Measurements from ENCODE around the gene SCFD2. TPM values are rescaled to one million over a fixed set of nuclear protein-coding genes. Genes with fewer than 3 reads are reported as not detected.
"Not testable (repeated sequence)": the region's sequence is repeated elsewhere in the genome, so short reads cannot be mapped to it uniquely, and the experiment has no call there.

Gene SCFD2
- total RNA-seq, 2 experiments from 2014 or later, result 18.8 to 19.9 TPM

DNA sequence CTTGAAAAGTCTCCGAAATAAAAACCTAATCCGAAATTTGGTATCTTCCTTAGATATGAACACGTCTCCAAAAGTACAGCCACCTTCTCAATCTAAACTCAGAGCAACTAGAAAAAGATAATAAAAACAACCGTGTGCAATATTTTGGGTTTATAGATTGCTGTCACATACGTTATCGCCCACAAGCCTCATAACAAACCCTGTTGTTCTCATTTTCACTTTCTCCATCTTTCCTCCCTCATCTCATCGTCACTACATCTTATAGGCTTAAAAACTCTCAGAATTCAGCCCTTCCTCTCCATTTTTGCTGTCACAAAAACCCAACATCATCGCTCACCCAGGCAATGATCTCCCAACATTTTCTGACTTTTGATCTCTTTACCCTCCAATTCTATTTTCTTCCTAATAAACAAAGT lies 448 bp upstream of the SCFD2 start:
- DNase-seq, result no peak
- Mint-ChIP-seq H3K4me1 (ENCODE audit: low read depth) (peaks cover 33% of the 10 kb centered on the region), H3K27me3 (peaks cover 9% of the 10 kb centered on the region), H3K36me3 (no peaks in the 10 kb centered on the region), H3K9me3 (no peaks in the 10 kb centered on the region), H3K27ac (peak overlapping the region; percentile 94), H3K4me3 (peak overlapping the region; percentile 96)
- CTCF ChIA-PET, result interaction anchor here (0.9 to 2.0 kb wide), 2 partner anchors 14 to 867 kb away, joined by 3 to 5 read pairs; no protein-coding TSS in a partner anchor
- intact Hi-C loops (cut with micrococcal nuclease), result loop anchor here (1.0 to 10.0 kb wide), 7 partner anchors 11 to 1332 kb away; partner anchors contain the start of genes CHIC2, FIP1L1 and SGCB
- POLR2A ChIA-PET, result interaction anchor here (1.9 kb wide), 1 partner anchor 11 kb away, joined by 10 read pairs; the partner anchor contains the start of gene FIP1L1

- Mint-ChIP-seq H3K27me3 (peaks cover 4% of the 10 kb centered on the region), H3K4me3 (peak overlapping the region; percentile 96), H3K4me1 (ENCODE audit: low read depth) (peaks cover 45% of the 10 kb centered on the region), H3K27ac (peak overlapping the region; percentile 94), H3K36me3 (peaks cover 4% of the 10 kb centered on the region), H3K9me3 (no peaks in the 10 kb centered on the region)
- CTCF ChIA-PET, result no interaction called here
- intact Hi-C loops (cut with micrococcal nuclease), result loop anchor here (5.0 to 10.0 kb wide), 5 partner anchors 230 to 1330 kb away; partner anchors contain the start of genes CHIC2 and SGCB
- POLR2A ChIA-PET, result interaction anchor here (1.9 kb wide), 1 partner anchor 13 kb away, joined by 10 read pairs; the partner anchor contains the start of gene FIP1L1
- DNase-seq, result peak; percentile 22
These were observed 758 bp downstream of the SCFD2 start for GRCh38 chr4:53365121-53365485.

- ChIA-PET CTCF (no interaction called here), POLR2A (interaction anchor here (1.9 kb wide), 1 partner anchor 13 kb away, joined by 10 read pairs; the partner anchor contains the start of gene FIP1L1)
- peaks cover 50% of the 10 kb centered on the region for H3K4me1 Mint-ChIP-seq (ENCODE audit: low read depth)
- peaks cover 4% of the 10 kb centered on the region for H3K36me3 Mint-ChIP-seq
- peak overlapping the region; percentile 94 for H3K27ac Mint-ChIP-seq
- no peaks in the 10 kb centered on the region for H3K9me3 Mint-ChIP-seq
- intact Hi-C loops (cut with micrococcal nuclease), result loop anchor here (5.0 to 10.0 kb wide), 5 partner anchors 230 to 1330 kb away; partner anchors contain the start of genes CHIC2 and SGCB
- H3K27me3 Mint-ChIP-seq, result no peaks in the 10 kb centered on the region
- no peak for DNase-seq
- H3K4me3 Mint-ChIP-seq, result peak overlapping the region; percentile 96
These were observed 1.2 kb downstream of the SCFD2 start for GRCh38 chr4:53364624-53365023.

DNA sequence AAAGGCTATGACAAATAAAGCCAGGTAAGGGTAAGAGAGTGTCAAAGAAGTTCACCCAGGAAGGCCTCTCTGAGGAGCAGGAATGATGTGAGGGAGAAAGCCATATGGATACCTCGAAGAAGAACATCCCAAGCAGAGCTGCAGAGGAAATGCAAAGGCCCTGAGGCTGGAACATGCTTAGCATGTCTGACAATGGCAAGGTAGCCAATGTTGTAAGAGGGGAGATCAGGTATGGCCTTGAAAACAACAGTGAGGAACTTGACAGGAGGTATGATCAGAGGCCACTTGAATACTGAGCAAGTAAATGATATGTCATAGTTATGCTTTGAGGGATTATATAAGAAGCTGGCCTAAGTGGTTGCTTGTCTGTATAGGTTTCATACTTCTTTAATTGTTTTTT lies 3.8 kb downstream of the SCFD2 start:
- H3K36me3 Mint-ChIP-seq, result peaks cover 6% of the 10 kb centered on the region
- no peak overlapping the region for H3K27ac Mint-ChIP-seq
- DNase-seq, result no peak
- POLR2A ChIA-PET, result no interaction called here
- no peaks in the 10 kb centered on the region for H3K27me3 Mint-ChIP-seq
- H3K4me1 Mint-ChIP-seq (ENCODE audit: low read depth), result peaks cover 56% of the 10 kb centered on the region
- CTCF ChIA-PET, result no interaction called here
- intact Hi-C loops (cut with micrococcal nuclease), result loop anchor here (10.0 kb wide), 3 partner anchors 227 to 1327 kb away; partner anchors contain the start of gene SGCB
- no peak overlapping the region for H3K4me3 Mint-ChIP-seq
- H3K9me3 Mint-ChIP-seq, result no peaks in the 10 kb centered on the region

DNA sequence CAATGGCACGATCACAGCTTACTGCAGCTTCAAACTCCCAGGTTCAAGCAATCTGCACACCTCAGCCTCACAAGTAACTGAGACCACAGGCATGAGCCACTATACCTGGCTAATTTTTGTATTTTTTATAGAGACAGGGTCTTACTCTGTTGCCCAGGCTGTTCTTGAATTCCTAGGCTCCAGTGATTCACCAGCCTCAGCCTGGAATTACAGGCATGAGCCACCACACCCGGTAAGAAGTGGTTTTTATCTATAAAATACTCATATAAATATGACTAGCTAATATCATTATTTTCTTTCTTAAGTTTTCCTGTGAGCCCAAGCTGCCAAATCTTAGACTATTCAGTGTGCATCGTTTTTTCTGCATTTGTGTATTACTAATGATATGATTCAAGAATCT lies 4.4 kb downstream of the SCFD2 start:
- POLR2A ChIA-PET, result no interaction called here
- Mint-ChIP-seq H3K27me3 (no peaks in the 10 kb centered on the region), H3K36me3 (peaks cover 6% of the 10 kb centered on the region), H3K27ac (no peak overlapping the region), H3K9me3 (no peaks in the 10 kb centered on the region), H3K4me3 (no peak overlapping the region), H3K4me1 (ENCODE audit: low read depth) (peaks cover 50% of the 10 kb centered on the region)
- no peak for DNase-seq
- CTCF ChIA-PET, result no interaction called here
- intact Hi-C loops (cut with micrococcal nuclease), result loop anchor here (10.0 kb wide), 3 partner anchors 227 to 1327 kb away; partner anchors contain the start of gene SGCB

DNA sequence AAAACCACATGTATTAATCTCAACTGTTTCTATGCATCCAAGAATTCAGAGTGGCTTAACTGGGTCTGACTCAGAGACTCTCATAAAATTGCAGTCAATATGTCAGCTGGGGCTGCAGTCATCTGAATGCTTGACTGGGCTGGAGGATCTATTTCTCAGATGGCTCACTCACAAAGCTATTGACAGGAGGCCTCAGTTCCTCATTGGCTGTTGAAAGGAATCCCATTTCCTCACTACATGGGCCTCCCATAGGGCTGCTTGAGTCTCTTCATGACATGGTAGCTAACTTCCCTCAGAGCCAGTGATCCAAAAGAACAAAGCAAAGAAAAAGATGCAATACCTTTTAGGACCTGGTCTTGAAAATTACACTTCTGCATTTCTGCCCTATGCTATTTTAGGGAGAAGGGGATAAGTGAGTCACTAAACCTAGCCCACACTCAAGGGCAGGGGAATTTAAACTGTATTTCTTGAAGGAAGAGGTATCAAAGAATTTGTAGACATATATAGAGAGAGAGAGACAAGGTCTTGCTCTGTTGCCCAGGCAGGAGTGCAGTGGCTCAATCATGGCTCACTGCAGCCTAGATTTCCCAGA lies 9.8 kb downstream of the SCFD2 start:
- Mint-ChIP-seq H3K4me1 (ENCODE audit: low read depth) (peaks cover 22% of the 10 kb centered on the region), H3K9me3 (no peaks in the 10 kb centered on the region), H3K36me3 (peaks cover 26% of the 10 kb centered on the region), H3K4me3 (no peak overlapping the region), H3K27me3 (no peaks in the 10 kb centered on the region), H3K27ac (no peak overlapping the region)
- no peak for DNase-seq
- intact Hi-C loops (cut with micrococcal nuclease), result no loop called here
- ChIA-PET POLR2A (no interaction called here), CTCF (no interaction called here)

- no peak overlapping the region for H3K27ac Mint-ChIP-seq
- POLR2A ChIA-PET, result no interaction called here
- no peaks in the 10 kb centered on the region for H3K27me3 Mint-ChIP-seq
- no peak overlapping the region for H3K4me3 Mint-ChIP-seq
- CTCF ChIA-PET, result no interaction called here
- DNase-seq, result no peak
- intact Hi-C loops (cut with micrococcal nuclease), result no loop called here
- peaks cover 34% of the 10 kb centered on the region for H3K36me3 Mint-ChIP-seq
- H3K9me3 Mint-ChIP-seq, result no peaks in the 10 kb centered on the region
- peaks cover 6% of the 10 kb centered on the region for H3K4me1 Mint-ChIP-seq (ENCODE audit: low read depth)
These were observed 11.7 kb downstream of the SCFD2 start for GRCh38 chr4:53354012-53354722.

DNA sequence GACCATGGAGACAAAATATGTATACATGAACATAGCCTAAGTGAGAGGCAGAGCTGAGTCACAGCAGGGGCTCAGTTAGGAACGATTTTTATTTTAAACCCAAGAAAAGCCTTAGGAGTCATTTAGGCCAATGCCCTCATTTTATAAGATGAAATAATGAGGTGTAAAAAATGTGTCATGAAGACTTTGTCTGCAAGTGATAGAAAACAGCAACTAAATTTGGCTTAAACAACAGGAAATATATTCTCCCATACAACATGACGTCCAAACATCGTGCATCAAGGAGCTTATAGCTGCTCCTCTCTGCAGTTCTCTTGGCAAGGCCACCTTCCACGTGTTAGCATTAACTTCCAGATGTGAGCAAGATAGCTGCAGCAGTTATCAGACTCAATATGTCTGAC lies 16.8 kb downstream of the SCFD2 start:
- ChIA-PET POLR2A (interaction anchor here (0.6 kb wide), 1 partner anchor 880 kb away, joined by 4 read pairs; the partner anchor contains the start of gene PDGFRA), CTCF (no interaction called here)
- DNase-seq, result no peak
- peaks cover 60% of the 10 kb centered on the region for H3K36me3 Mint-ChIP-seq
- no peak overlapping the region for H3K4me3 Mint-ChIP-seq
- H3K4me1 Mint-ChIP-seq (ENCODE audit: low read depth), result no peaks in the 10 kb centered on the region
- no peak overlapping the region for H3K27ac Mint-ChIP-seq
- H3K9me3 Mint-ChIP-seq, result peaks cover 16% of the 10 kb centered on the region
- H3K27me3 Mint-ChIP-seq, result no peaks in the 10 kb centered on the region
- intact Hi-C loops (cut with micrococcal nuclease), result no loop called here

GRCh38 chr4:53348046-53348445 lies 17.8 kb downstream of the SCFD2 start:
- H3K9me3 Mint-ChIP-seq, result peaks cover 22% of the 10 kb centered on the region
- H3K27me3 Mint-ChIP-seq, result no peaks in the 10 kb centered on the region
- no peak overlapping the region for H3K27ac Mint-ChIP-seq
- ChIA-PET POLR2A (no interaction called here), CTCF (no interaction called here)
- DNase-seq, result no peak
- peaks cover 59% of the 10 kb centered on the region for H3K36me3 Mint-ChIP-seq
- H3K4me1 Mint-ChIP-seq (ENCODE audit: low read depth), result no peaks in the 10 kb centered on the region
- intact Hi-C loops (cut with micrococcal nuclease), result no loop called here
- no peak overlapping the region for H3K4me3 Mint-ChIP-seq

DNA sequence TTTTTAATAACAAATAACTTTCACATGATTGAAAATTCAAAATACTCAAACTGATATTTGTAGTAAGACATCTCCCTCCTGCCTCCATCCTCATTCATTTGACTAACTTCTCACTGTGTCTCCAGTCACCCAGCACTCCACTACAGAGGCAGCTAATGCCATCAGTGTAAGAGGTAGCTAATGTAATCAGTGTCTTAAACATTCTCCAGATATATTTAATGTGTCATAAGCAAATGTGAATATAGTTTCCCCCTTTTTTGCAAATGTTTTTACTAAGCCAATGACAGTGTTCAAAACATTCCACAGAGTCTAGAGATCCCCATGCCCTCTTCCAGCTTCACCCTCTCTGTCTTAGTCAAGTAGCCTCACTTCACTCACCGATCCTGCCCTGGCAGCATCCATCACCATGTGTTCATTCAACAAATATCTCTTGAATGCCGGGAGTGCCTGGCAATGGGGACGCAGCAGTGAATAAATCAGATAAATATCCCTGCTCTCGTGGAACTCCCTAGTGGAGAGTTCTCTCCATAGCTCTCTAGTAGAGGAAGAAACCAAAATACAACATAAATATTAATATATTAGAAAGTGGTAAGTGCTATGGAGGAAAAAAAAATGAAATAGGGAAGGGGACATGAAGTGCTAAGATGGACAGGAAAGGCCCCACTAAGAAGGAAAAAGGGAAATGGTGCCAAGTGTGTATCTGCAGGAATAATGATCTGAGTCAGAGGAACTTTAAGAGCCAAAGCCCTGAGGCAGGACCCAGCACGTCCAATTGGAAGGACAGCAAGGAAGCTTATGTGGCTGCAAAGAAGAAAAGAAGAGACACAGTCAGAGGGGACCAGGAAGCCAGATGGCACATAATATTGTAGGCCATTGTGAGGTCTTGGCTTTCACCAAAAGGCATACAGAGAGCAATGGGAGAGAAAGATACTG lies 18.7 kb downstream of the SCFD2 start:
- no peak overlapping the region for H3K27ac Mint-ChIP-seq
- H3K4me3 Mint-ChIP-seq, result no peak overlapping the region

DNA sequence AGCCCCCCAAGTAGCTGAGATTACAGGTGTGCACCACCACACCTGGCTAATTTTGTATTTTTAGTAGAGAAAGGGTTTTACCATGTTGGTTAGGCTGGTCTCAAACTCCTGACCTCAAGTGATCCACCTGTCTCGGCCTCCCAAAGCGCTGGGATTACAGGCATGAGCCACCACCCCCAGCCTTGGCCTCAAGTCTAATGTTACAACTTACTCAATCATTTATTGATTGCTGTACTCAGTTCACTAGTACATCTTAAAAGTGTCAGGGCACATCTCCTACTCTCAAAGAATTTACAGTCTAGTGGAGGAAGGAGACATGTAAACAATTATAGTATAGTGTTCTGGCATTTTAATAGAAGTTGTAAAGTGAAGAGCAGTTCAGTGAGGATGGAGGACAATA lies 19.5 kb downstream of the SCFD2 start:
- CTCF ChIA-PET; intact Hi-C loops (cut with micrococcal nuclease); H3K27ac Mint-ChIP-seq; POLR2A ChIA-PET; H3K27me3 Mint-ChIP-seq; H3K4me1 Mint-ChIP-seq (ENCODE audit: low read depth); H3K4me3 Mint-ChIP-seq; DNase-seq: not testable (repeated sequence)
- Mint-ChIP-seq H3K36me3 (peaks cover 61% of the 10 kb centered on the region), H3K9me3 (peaks cover 24% of the 10 kb centered on the region)

More for the DNA sequence above, 18.7 kb downstream of the SCFD2 start:
- ChIA-PET POLR2A (no interaction called here), CTCF (no interaction called here)
- peaks cover 22% of the 10 kb centered on the region for H3K9me3 Mint-ChIP-seq
- no peaks in the 10 kb centered on the region for H3K27me3 Mint-ChIP-seq
- peaks cover 57% of the 10 kb centered on the region for H3K36me3 Mint-ChIP-seq
- DNase-seq, result no peak
- no peaks in the 10 kb centered on the region for H3K4me1 Mint-ChIP-seq (ENCODE audit: low read depth)
- intact Hi-C loops (cut with micrococcal nuclease), result no loop called here

DNA sequence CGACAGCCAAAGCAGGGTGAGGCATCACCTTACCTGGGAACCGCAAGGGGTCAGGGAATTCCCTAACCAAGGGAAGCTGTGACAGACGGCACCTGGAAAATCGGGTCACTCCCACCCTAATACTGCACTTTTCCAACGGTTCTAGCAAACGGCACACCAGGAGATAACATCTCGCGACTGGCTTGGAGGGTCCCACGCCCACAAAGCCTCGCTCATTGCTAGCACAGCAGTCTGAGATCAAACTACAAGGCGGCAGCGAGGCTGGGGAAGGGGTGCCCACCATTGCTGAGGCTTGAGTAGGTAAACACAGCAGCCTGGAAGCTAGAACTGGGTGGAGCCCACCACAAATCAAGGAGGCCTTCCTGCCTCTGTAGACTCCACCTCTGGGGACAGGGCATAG lies 25.7 kb downstream of the SCFD2 start:
- H3K4me3 Mint-ChIP-seq; intact Hi-C loops (cut with micrococcal nuclease); H3K27ac Mint-ChIP-seq; H3K27me3 Mint-ChIP-seq; CTCF ChIA-PET; H3K4me1 Mint-ChIP-seq (ENCODE audit: low read depth); DNase-seq; POLR2A ChIA-PET: not testable (repeated sequence)
- Mint-ChIP-seq H3K9me3 (peaks cover 26% of the 10 kb centered on the region), H3K36me3 (peaks cover 53% of the 10 kb centered on the region)
